ENCODE measurements around the gene ROR2. TPM values are rescaled to one million over a fixed set of nuclear protein-coding genes. Genes with fewer than 3 reads are reported as not detected.

Gene ROR2
- total RNA-seq, 1 donor from 2014 or later = 14.9 TPM

- Mint-ChIP-seq H3K27me3 (ENCODE audit: low read depth) (peaks cover 7% of the 10 kb centered on the region), H3K27ac (ENCODE audit: unreplicated experiment) (no peak overlapping the region), H3K4me1 (peaks cover 9% of the 10 kb centered on the region), H3K36me3 (ENCODE audit: low read depth) (no peaks in the 10 kb centered on the region), H3K9me3 (no peaks in the 10 kb centered on the region), H3K4me3 (no peak overlapping the region)
- DNase-seq (ENCODE audit: low read depth, low spot score) = no peak
- no peak for TF ChIP-seq CTCF (conservative IDR thresholded peaks at IDR 0.05)
Observed at GRCh38 chr9:91683269-91683668, 266.8 kb downstream of the ROR2 start.

GRCh38 chr9:91682806-91683205 is 267.2 kb downstream of the ROR2 start:
- peaks cover 7% of the 10 kb centered on the region for H3K27me3 Mint-ChIP-seq (ENCODE audit: low read depth)
- H3K9me3 Mint-ChIP-seq = no peaks in the 10 kb centered on the region
- DNase-seq (ENCODE audit: low read depth, low spot score) = no peak
- peaks cover 14% of the 10 kb centered on the region for H3K4me1 Mint-ChIP-seq
- TF ChIP-seq CTCF (conservative IDR thresholded peaks at IDR 0.05) = no peak
- no peaks in the 10 kb centered on the region for H3K36me3 Mint-ChIP-seq (ENCODE audit: low read depth)
- no peak overlapping the region for H3K4me3 Mint-ChIP-seq
- no peak overlapping the region for H3K27ac Mint-ChIP-seq (ENCODE audit: unreplicated experiment)

DNA sequence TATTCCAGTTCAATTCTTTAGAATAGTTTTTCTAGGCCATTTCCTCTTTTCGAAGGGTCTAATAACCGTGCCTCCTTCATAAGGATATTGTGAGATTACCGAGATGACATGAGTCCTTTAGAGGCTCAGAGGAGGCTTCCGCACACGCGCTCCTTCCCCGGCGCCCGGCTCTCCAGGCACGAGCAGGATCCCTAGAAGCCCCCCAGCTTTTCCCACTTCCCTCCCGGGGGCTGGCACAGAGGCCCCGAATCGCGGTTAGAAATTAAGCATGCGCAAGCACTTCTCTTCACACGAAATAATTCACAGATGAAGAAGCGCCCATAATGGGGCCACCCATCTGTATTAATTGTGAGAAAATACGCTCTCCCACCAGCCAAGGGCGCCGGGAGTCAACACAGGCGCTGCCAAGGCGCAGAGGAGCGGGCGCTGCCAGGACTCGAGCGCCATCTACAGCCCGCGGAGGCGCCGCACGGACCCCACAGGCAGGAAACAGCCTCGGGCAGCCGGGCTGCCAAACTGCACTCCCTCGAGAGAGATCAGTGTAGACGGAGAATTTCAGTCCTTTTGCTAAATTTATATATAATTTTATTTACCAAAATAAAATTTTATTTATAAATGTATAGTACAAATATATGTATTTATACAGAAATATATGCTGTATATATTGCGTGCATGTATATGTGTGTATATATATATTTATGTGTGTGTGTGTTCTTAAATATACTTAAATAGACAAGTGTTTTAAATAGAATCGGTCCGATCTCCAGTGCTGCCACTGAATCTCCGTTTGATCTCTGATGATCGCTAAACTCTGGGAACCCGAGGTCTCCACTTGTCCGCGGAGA is 268.3 kb downstream of the ROR2 start:
- peak; percentile 88 for TF ChIP-seq CTCF (conservative IDR thresholded peaks at IDR 0.05)
- peaks cover 7% of the 10 kb centered on the region for H3K27me3 Mint-ChIP-seq (ENCODE audit: low read depth)
- no peaks in the 10 kb centered on the region for H3K9me3 Mint-ChIP-seq
- peaks cover 22% of the 10 kb centered on the region for H3K4me1 Mint-ChIP-seq
- H3K27ac Mint-ChIP-seq (ENCODE audit: unreplicated experiment) = no peak overlapping the region
- peak overlapping the region; percentile 34 for H3K4me3 Mint-ChIP-seq
- no peaks in the 10 kb centered on the region for H3K36me3 Mint-ChIP-seq (ENCODE audit: low read depth)
- DNase-seq (ENCODE audit: low read depth, low spot score) = peak; percentile 81

DNA sequence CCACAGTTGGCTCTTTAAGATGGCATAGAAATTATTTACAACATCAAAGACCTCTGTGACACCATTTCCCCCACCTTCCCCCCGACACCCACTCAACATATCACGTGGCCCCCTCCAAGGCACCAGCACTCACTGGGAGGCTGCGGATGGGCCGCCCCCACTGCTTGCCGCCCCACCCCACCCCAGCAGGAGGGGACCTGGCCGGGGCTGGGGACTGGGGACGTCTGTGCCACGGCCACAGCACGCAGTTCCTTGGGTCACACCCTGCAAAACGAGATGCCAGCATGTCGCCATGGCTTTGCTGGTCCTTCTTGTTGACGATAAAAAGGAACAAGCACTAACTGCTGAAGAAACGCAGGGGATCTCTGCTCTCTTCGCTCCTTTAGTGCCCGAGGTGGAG is 269.0 kb downstream of the ROR2 start:
- Mint-ChIP-seq H3K4me1 (peaks cover 22% of the 10 kb centered on the region), H3K4me3 (no peak overlapping the region), H3K27me3 (ENCODE audit: low read depth) (peaks cover 7% of the 10 kb centered on the region), H3K36me3 (ENCODE audit: low read depth) (no peaks in the 10 kb centered on the region), H3K9me3 (no peaks in the 10 kb centered on the region), H3K27ac (ENCODE audit: unreplicated experiment) (no peak overlapping the region)
- no peak for TF ChIP-seq CTCF (conservative IDR thresholded peaks at IDR 0.05)
- no peak for DNase-seq (ENCODE audit: low read depth, low spot score)

DNA sequence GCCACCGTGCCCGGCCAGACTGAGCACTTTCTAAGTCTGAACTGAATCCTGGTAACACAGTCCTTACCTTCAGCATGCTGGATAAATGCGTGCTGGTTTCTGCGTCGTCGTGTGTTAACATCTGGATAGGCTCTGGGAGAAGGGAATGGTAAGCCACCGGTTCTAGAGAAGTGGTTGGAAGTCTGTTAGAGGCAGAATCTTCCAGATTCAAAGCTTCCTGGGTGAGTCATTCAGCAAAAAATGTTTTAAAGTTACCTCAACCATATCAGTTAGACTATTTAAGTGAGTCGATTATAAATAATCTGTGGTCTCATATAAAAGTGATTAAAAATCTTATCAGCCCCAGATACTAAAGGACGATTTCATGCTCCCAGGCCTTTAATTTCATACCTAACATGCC is 269.9 kb downstream of the ROR2 start:
- H3K4me1 Mint-ChIP-seq = peaks cover 22% of the 10 kb centered on the region
- no peak for TF ChIP-seq CTCF (conservative IDR thresholded peaks at IDR 0.05)
- no peak overlapping the region for H3K27ac Mint-ChIP-seq (ENCODE audit: unreplicated experiment)
- DNase-seq (ENCODE audit: low read depth, low spot score) = no peak
- no peaks in the 10 kb centered on the region for H3K36me3 Mint-ChIP-seq (ENCODE audit: low read depth)
- H3K9me3 Mint-ChIP-seq = no peaks in the 10 kb centered on the region
- H3K27me3 Mint-ChIP-seq (ENCODE audit: low read depth) = peaks cover 7% of the 10 kb centered on the region
- H3K4me3 Mint-ChIP-seq = no peak overlapping the region

Measured in neural crest cell (in vitro differentiated cells).